HG02763 (cell line): ENCODE results near the gene SNX21.
"Not testable (repeated sequence)": the region's sequence is repeated elsewhere in the genome, so short reads cannot be mapped to it uniquely, and the experiment has no call there.

Experiments used
- ATAC-seq: cut with Tn5 transposase; IDR thresholded peaks from one replicate; pipeline ENCODE4 v1.9.1; 2021; ENCODE audit warnings: mild to moderate bottlenecking, moderate library complexity; ENCODE audit not compliant: unreplicated experiment

The SNX21 gene

GRCh38 chr20:45833030-45833882, at the start of gene SNX21:
Gene SNX21, plus strand, starts transcription at chr20:45833799. Its CDS starts 121 bp downstream, at chr20:45833920.
- no peak for ATAC-seq

- no peak for ATAC-seq
Measured at GRCh38 chr20:45788351-45788750, 45.2 kb upstream of the SNX21 start.

GRCh38 chr20:45792317-45793118, 41.1 kb upstream of the SNX21 start:
- no peak for ATAC-seq

- no peak for ATAC-seq
Measured at GRCh38 chr20:45796337-45797065, 37.1 kb upstream of the SNX21 start.

GRCh38 chr20:45797510-45797909, 36.1 kb upstream of the SNX21 start:
- ATAC-seq = not testable (repeated sequence)

GRCh38 chr20:45797955-45798354, 35.6 kb upstream of the SNX21 start:
- ATAC-seq = not testable (repeated sequence)

- peak; percentile 47 for ATAC-seq
Measured at GRCh38 chr20:45798935-45799642, 34.5 kb upstream of the SNX21 start.

GRCh38 chr20:45801851-45802250, 31.7 kb upstream of the SNX21 start:
- ATAC-seq = no peak

GRCh38 chr20:45810191-45810970, 23.2 kb upstream of the SNX21 start:
- ATAC-seq = no peak

GRCh38 chr20:45812157-45813005, 21.2 kb upstream of the SNX21 start, which contains the start of gene UBE2C:
Gene UBE2C, plus strand, starts transcription at chr20:45812644. Its CDS starts 52 bp downstream, at chr20:45812696.
- ATAC-seq = peak; percentile 97

- ATAC-seq = no peak
Measured at GRCh38 chr20:45813006-45813340, 20.6 kb upstream of the SNX21 start.

- ATAC-seq = no peak
Measured at GRCh38 chr20:45813489-45813888, 20.1 kb upstream of the SNX21 start.

- no peak for ATAC-seq
Measured at GRCh38 chr20:45814314-45814713, 19.3 kb upstream of the SNX21 start.

- no peak for ATAC-seq
Measured at GRCh38 chr20:45816951-45817350, 16.6 kb upstream of the SNX21 start.

GRCh38 chr20:45817376-45818194, 16.0 kb upstream of the SNX21 start:
- no peak for ATAC-seq

- ATAC-seq = no peak
Measured at GRCh38 chr20:45818239-45818638, 15.4 kb upstream of the SNX21 start.

GRCh38 chr20:45819466-45819865, 14.1 kb upstream of the SNX21 start:
- ATAC-seq = no peak

GRCh38 chr20:45821947-45822346, 11.7 kb upstream of the SNX21 start:
- no peak for ATAC-seq
